Pancreas (tissue), 10 donors: ENCODE data around the gene HPD. TPM values are rescaled to one million over a fixed set of nuclear protein-coding genes. Genes with fewer than 3 reads are reported as not detected.
A peak's percentile ranks its signal among the peaks of the same experiment; 100 is the strongest.

Experiments
- ATAC-seq, 4 donors: fragments of 200-7000 bp; cut with Tn5 transposase; one replicate each; pipeline versions ENCODE4 v1.8.0 to v1.9.1; 2020; ENCODE audit warnings: mild to moderate bottlenecking in 4 of 4, moderate library complexity in 4 of 4
- DNase-seq, 6 donors: peaks; one replicate each; pipeline ENCODE4 v3.0.0-alpha.2; 2020
- FAIRE-seq: peaks from 2 replicates; lab custom pipeline; 2012; peaks lifted over from hg19 to GRCh38; lab: Jason Lieb, UNC
- H3K27ac ChIP-seq, 4 donors: fragments of 200-600 bp; sonication (generic); 1 replicate in 3 of 4; 2 replicates in 1 of 4; pipeline versions ENCODE4 v1.5.0 to v1.8.0; 2020
- H3K27me3 ChIP-seq, 4 donors: fragments of 200-600 bp; one replicate each; pipeline ENCODE4 v1.8.0; 2021
- H3K36me3 ChIP-seq, 3 donors: fragments of 200-600 bp; sonication (generic) in 1 of 3; one replicate each; pipeline versions ENCODE4 v1.5.0 to v1.8.0; 2020 to 2021
- H3K4me1 ChIP-seq, 3 donors: fragments of 200-600 bp; one replicate each; pipeline ENCODE4 v1.8.0; 2021
- H3K4me3 ChIP-seq, 4 donors: fragments of 200-600 bp; sonication (generic) in 2 of 4; one replicate each; pipeline versions ENCODE4 v1.5.0 to v1.8.0; 2020 to 2021
- H3K9me3 ChIP-seq, 4 donors: fragments of 200-600 bp; one replicate each; pipeline ENCODE4 v1.8.0; 2021
- WGBS, 2 donors: extraction: QIAGEN DNeasy Blood & Tissue Kit; methylation state at CpG; one replicate each; pipeline ENCODE4 v1.1.7; 2013; 5-methylcytosine and 5-hydroxymethylcytosine counted together
- intact Hi-C, 3 donors: fragments of 100-400 bp; cut with DNase I; formaldehyde crosslinking; loops; one replicate each; pipeline versions ENCODE4 v1.11.1 to v1.14.2; 2022
- polyA plus RNA-seq, 2 donors: library from polyadenylated mRNA; stranded (reverse); fragments of 200-250 nt; gene quantifications; one replicate each; pipeline ENCODE4 v1.2.3, GENCODE V29; 2013
- total RNA-seq, 6 donors: library from RNA; stranded (reverse); fragmentation: NEBNext Ultra II Directional in 4 of 6; extraction: Animal tissue kit (Norgen Biotek cat#: 25700) in 4 of 6; gene quantifications; one replicate each; pipeline versions ENCODE4 v1.2.1 to v1.2.4, GENCODE V29; 2021 to 2023
- TF ChIP-seq, protein P1 (sequence below), 4 donors: fragments of 200-600 bp; sonication (generic) in 3 of 4; IDR thresholded peaks; one replicate each; pipeline versions ENCODE4 v1.5.0 to v1.8.0; 2021; ENCODE audit warnings: antibody characterized with exemption in 4 of 4
- donor health status: healthy with polysubstance abuse.
- donor health status: DM: no; HTN: no; CAD: no; lungs with moderate emphysema.
- donor health status: DM: no; HTN: no; CAD: no.
- donor health status: control.
- donor health status: control.
- donor health status: Bipolar disorder and iron deficiency.
- donor health status: DM: yes; HTN: yes; CAD: no.
- donor health status: DM: no; HTN: no; CAD: no.
- donor health status: DM: no; HTN: no; CAD: no.
- donor health status: DM: yes; HTN: yes; CAD: no.

The HPD gene
- total and polyA plus RNA-seq, 8 donors = 0.71 to 3.9 (median 2.5) TPM

DNA sequence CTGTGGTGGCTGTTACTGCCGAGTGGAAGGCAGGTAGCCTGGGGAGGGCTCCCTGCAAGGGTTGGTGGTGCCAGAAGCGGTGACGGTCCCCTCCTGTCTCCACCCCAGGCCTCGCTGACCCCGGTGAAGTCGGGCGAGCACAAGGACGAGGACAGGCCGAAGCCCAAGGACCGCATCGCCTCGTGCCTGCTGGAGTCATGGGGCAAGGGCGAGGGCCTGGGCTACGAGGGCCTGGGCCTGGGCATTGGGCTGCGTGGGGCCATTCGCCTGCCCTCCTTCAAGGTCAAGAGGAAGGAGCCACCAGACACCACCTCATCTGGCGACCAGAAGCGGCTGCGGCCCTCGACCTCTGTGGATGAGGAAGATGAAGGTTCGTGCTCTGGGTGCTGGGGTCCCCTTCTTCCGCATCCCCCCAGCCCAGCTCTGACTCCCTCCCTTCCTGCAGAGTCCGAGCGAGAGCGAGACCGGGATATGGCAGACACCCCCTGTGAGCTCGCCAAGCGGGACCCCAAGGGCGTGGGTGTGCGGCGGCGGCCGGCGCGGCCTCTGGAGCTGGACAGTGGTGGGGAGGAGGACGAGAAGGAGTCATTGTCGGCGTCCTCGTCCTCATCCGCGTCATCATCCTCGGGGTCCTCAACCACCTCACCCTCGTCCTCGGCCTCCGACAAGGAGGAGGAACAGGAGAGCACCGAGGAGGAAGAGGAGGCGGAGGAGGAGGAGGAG is 41.6 kb downstream of the HPD start:
- Histone ChIP-seq H3K27me3 (no peaks in the 10 kb centered on the region), H3K4me3 (no peak overlapping the region), H3K9me3 (no peaks in the 10 kb centered on the region), H3K4me1 (peaks cover 0 to 15% (median 8%) of the 10 kb centered on the region in 3 donors), H3K27ac (no peak overlapping the region), H3K36me3 (peaks cover 12 to 63% (median 34%) of the 10 kb centered on the region in 3 donors)
- ATAC-seq (no peak), FAIRE-seq (no peak), DNase-seq (peak in 1 of 6 donors; percentile 66)
- intact Hi-C loops = no loop called here
- TF ChIP-seq, protein P1, sequence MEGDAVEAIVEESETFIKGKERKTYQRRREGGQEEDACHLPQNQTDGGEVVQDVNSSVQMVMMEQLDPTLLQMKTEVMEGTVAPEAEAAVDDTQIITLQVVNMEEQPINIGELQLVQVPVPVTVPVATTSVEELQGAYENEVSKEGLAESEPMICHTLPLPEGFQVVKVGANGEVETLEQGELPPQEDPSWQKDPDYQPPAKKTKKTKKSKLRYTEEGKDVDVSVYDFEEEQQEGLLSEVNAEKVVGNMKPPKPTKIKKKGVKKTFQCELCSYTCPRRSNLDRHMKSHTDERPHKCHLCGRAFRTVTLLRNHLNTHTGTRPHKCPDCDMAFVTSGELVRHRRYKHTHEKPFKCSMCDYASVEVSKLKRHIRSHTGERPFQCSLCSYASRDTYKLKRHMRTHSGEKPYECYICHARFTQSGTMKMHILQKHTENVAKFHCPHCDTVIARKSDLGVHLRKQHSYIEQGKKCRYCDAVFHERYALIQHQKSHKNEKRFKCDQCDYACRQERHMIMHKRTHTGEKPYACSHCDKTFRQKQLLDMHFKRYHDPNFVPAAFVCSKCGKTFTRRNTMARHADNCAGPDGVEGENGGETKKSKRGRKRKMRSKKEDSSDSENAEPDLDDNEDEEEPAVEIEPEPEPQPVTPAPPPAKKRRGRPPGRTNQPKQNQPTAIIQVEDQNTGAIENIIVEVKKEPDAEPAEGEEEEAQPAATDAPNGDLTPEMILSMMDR (IDR thresholded peaks at IDR 0.05) = no peak
- 92 to 96% methylated on average over 45 to 47 of the region's 47 CpGs for WGBS, 2 donors

DNA sequence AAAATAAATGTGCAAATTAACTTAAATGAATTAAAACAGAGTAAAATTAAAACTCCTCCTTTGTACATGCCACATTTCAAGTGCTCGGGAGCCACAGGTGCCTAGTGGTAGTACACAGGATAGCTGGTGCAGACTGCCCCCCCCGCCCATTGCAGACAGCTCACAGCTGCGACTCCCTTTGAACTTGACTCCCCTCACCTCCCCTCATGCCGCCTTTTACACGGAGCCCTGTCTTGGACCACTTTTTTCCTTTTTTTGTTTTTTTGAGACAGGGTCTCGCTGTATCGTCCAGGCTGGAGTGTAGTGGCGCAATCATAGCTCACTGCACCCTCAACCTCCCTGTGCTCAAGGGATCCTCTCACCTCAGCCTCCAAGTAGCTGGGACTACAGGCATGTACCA is 43.4 kb downstream of the HPD start:
- DNase-seq (peak in 1 of 6 donors; percentile 47), FAIRE-seq (no peak), ATAC-seq (no peak)
- peaks cover 12 to 56% (median 32%) of the 10 kb centered on the region in 3 donors for H3K36me3 ChIP-seq
- H3K9me3 ChIP-seq = no peaks in the 10 kb centered on the region
- peaks cover 0 to 28% (median 8%) of the 10 kb centered on the region in 3 donors for H3K4me1 ChIP-seq
- 90 to 92% methylated on average over 8 of the region's 8 CpGs for WGBS, 2 donors
- no peak overlapping the region for H3K4me3 ChIP-seq
- TF ChIP-seq, protein P1 (IDR thresholded peaks at IDR 0.05) = no peak
- H3K27me3 ChIP-seq = no peaks in the 10 kb centered on the region
- H3K27ac ChIP-seq = no peak overlapping the region
- intact Hi-C loops = no loop called here

DNA sequence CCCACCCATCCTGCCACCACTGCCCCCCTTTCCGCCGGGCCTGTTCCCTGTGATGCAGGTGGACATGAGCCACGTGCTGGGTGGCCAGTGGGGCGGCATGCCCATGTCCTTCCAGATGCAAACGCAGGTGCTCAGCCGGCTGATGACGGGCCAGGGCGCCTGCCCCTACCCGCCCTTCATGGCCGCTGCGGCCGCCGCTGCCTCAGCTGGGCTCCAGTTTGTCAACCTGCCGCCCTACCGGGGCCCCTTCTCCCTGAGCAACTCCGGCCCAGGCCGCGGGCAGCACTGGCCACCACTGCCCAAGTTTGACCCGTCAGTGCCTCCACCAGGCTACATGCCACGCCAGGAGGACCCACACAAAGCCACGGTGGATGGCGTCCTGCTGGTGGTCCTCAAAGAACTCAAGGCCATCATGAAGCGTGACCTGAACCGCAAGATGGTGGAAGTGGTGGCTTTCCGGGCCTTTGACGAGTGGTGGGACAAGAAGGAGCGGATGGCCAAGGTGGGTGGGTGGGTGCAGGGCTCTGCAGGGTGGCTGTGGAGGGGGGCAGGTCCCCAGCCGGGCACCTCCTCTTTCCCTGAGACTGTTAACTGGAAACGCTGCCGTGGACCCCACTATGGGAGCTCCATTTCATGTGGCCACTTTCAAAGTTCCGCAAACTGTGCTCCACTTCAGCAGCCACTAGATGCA is 44.1 kb downstream of the HPD start:
- H3K4me1 ChIP-seq = peaks cover 0 to 28% (median 8%) of the 10 kb centered on the region in 3 donors
- no peak for FAIRE-seq
- TF ChIP-seq, protein P1 (IDR thresholded peaks at IDR 0.05) = no peak
- H3K27ac ChIP-seq = no peak overlapping the region
- intact Hi-C loops = no loop called here
- no peak for ATAC-seq
- H3K9me3 ChIP-seq = no peaks in the 10 kb centered on the region
- WGBS, 2 donors = 88 to 89% methylated on average over 29 to 31 of the region's 31 CpGs
- peak; percentile 6 to 78 (median 36) for DNase-seq
- no peak overlapping the region for H3K4me3 ChIP-seq
- H3K27me3 ChIP-seq = no peaks in the 10 kb centered on the region
- peaks cover 12 to 56% (median 35%) of the 10 kb centered on the region in 3 donors for H3K36me3 ChIP-seq

DNA sequence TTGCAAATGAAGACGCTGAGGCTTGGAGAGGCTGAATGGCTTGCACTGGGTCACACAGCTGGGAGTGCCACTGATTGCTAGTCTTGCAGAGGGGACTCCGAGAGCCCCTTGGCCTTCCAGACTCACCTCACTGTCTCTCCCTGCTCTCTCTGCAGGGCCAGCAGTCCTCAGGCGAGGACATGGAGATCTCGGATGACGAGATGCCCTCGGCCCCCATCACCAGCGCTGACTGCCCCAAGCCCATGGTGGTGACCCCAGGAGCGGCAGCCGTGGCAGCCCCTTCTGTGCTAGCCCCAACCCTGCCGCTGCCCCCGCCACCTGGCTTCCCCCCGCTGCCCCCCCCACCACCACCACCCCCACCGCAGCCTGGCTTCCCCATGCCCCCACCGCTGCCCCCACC is 44.7 kb downstream of the HPD start:
- FAIRE-seq (no peak), ATAC-seq (no peak), DNase-seq (peak in 1 of 6 donors; percentile 73)
- intact Hi-C loops = no loop called here
- Histone ChIP-seq H3K36me3 (peaks cover 12 to 56% (median 35%) of the 10 kb centered on the region in 3 donors), H3K27me3 (no peaks in the 10 kb centered on the region), H3K4me3 (no peak overlapping the region), H3K4me1 (peaks cover 0 to 28% (median 8%) of the 10 kb centered on the region in 3 donors), H3K9me3 (no peaks in the 10 kb centered on the region), H3K27ac (no peak overlapping the region)
- TF ChIP-seq, protein P1 (IDR thresholded peaks at IDR 0.05) = no peak
- 88 to 91% methylated on average over 9 to 14 of the region's 14 CpGs for WGBS, 2 donors
